ENCODE results near the gene UBE3D. TPM values are rescaled to one million over a fixed set of nuclear protein-coding genes. Genes with fewer than 3 reads are reported as not detected.

Gene UBE3D
- total and polyA plus RNA-seq, 2 of the 8 experiments (the other 6 are each of a cell fraction or from before 2014, with no cell fraction given): 5.7 to 16.3 TPM

DNA sequence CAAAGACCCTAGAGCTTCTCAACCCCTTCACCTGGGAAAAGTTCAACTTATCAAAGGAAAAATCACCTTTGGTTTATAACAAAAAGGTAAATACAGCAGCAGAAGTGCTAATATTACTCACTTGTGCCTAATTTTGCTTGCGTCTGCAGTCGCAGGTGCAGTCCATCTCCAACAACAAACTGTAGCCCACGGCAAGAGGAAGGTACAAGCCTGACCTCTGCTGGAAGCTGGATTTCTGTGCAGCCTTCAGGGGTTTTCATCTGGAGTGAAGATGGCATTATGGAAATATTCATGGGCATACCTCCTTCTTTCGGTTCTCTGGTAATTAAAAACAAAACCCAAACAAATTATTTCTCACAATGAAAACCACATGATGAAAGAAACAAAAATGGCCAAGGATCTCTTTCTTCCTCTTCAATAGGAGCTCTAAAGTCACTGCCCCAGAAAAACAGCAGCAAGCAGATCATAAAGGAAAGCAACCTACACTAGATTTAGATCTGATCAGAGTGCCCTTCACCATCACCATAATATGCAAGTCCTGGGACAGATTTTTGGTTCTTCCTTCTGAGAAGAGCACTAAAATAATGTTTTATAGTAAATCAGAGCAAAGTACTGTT is 7.8 kb downstream of the UBE3D start:
- H3K27ac ChIP-seq (ENCODE audit: low read depth, low read length): no peak overlapping the region
- H3K9ac ChIP-seq (replicated peaks in 1 of 4; ENCODE audit: extremely low read depth in 1 of 4, low read depth in 3 of 4, low read length in 3 of 4): no peak overlapping the region
- H3K79me2 ChIP-seq (ENCODE audit: control insufficient read depth in 1 of 2, insufficient read depth in 2 of 2, low read length in 2 of 2): peaks cover 4 to 52% of the 10 kb centered on the region in 2 experiments; a peak in 3 of 4 replicates
- H4K5ac ChIP-seq (ENCODE audit: insufficient read length, low read depth, low read length): no peak overlapping the region
- H3K4me2 ChIP-seq (ENCODE audit: insufficient read depth in 1 of 2, low read depth in 2 of 2, low read length in 2 of 2): no peak overlapping the region
- TF ChIP-seq, protein P1, sequence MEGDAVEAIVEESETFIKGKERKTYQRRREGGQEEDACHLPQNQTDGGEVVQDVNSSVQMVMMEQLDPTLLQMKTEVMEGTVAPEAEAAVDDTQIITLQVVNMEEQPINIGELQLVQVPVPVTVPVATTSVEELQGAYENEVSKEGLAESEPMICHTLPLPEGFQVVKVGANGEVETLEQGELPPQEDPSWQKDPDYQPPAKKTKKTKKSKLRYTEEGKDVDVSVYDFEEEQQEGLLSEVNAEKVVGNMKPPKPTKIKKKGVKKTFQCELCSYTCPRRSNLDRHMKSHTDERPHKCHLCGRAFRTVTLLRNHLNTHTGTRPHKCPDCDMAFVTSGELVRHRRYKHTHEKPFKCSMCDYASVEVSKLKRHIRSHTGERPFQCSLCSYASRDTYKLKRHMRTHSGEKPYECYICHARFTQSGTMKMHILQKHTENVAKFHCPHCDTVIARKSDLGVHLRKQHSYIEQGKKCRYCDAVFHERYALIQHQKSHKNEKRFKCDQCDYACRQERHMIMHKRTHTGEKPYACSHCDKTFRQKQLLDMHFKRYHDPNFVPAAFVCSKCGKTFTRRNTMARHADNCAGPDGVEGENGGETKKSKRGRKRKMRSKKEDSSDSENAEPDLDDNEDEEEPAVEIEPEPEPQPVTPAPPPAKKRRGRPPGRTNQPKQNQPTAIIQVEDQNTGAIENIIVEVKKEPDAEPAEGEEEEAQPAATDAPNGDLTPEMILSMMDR (IDR thresholded peaks at IDR 0.05; ENCODE audit: control extremely low read depth in 1 of 3, insufficient read depth in 1 of 3, low read depth in 1 of 3, low read length in 3 of 3): peak; percentile 63 to 83 (median 70)
- TF ChIP-seq POU5F1 (IDR thresholded peaks at IDR 0.05; ENCODE audit: low read depth, low read length) (no peak), RAD21 (IDR thresholded peaks at IDR 0.05 in 1 of 2, conservative IDR thresholded peaks at IDR 0.05 in 1 of 2; ENCODE audit: low read depth in 2 of 2, low read length in 2 of 2) (peak; percentile 80 to 86)
- no peak overlapping the region for H2BK15ac ChIP-seq (ENCODE audit: low read length)
- 74% methylated on average over 4 of the region's 4 CpGs; no CpG with 5 or more reads in 1 of the 2 experiments for WGBS, 2 experiments (ENCODE audit: extremely low coverage in 1 of 2, insufficient coverage in 1 of 2, insufficient read length in 1 of 2, insufficient replicate concordance in 2 of 2, low coverage in 1 of 2, low lambda C conversion rate in 2 of 2, missing lambda C conversion rate in 1 of 2)
- no peak overlapping the region for H3K14ac ChIP-seq (ENCODE audit: insufficient read length)
- DNase-seq (ENCODE audit: low read depth in 1 of 2, low spot score in 2 of 2) (peak in 1 of 2 experiments; percentile 51), FAIRE-seq (peak; percentile 91)
- no peaks in the 10 kb centered on the region for H3K27me3 ChIP-seq (replicated peaks in 1 of 4; ENCODE audit: control insufficient read depth in 3 of 4, extremely low read depth in 1 of 4, insufficient read depth in 3 of 4, low read length in 3 of 4)
- H3K56ac ChIP-seq (replicated peaks; ENCODE audit: insufficient read length, low read depth, low read length): no peak overlapping the region
- H2BK120ac ChIP-seq (replicated peaks; ENCODE audit: low read depth, low read length): no peak overlapping the region
- H3K4me3 ChIP-seq (ENCODE audit: extremely low read depth in 1 of 4, insufficient read depth in 2 of 4, low read depth in 3 of 4, low read length in 4 of 4): no peak overlapping the region
- H4K8ac ChIP-seq (ENCODE audit: extremely low read depth, insufficient read depth, low read length): no peak overlapping the region
- H2BK20ac ChIP-seq (ENCODE audit: low read length): no peak overlapping the region
- no peak overlapping the region for H2BK12ac ChIP-seq (ENCODE audit: low read depth, low read length)
- H2BK5ac ChIP-seq (ENCODE audit: low read depth, low read length): no peak overlapping the region
- H3K4me1 ChIP-seq (replicated peaks in 1 of 4; ENCODE audit: control insufficient read depth in 3 of 4, insufficient read depth in 4 of 4, low read length in 3 of 4): no peaks in the 10 kb centered on the region
- H2AFZ ChIP-seq (ENCODE audit: low read length): no peak overlapping the region
- ChIA-PET CTCF (ENCODE audit: partially characterized antibody) (interaction anchor here (0.5 to 2.2 kb wide), 32 partner anchors 8 to 822 kb away, joined by 3 to 11 read pairs (median 3); partner anchors contain the start of genes DOP1A, TPBG and UBE3D), POLR2A (ENCODE audit: partially characterized antibody) (interaction anchor here (0.6 to 1.1 kb wide), 2 partner anchors 660 to 809 kb away, joined by 3 to 5 read pairs; no protein-coding TSS in a partner anchor)
- no peak overlapping the region for H3K18ac ChIP-seq (ENCODE audit: extremely low read depth, low read length)
- H2AK5ac ChIP-seq (ENCODE audit: low read depth, low read length): no peak overlapping the region
- H3K4ac ChIP-seq (replicated peaks; ENCODE audit: insufficient read length, low read depth, low read length): no peak overlapping the region
- no peaks in the 10 kb centered on the region for H3K9me3 ChIP-seq (ENCODE audit: insufficient read depth in 2 of 2, low read depth in 1 of 2, low read length in 1 of 2)
- peaks cover 6 to 20% (median 10%) of the 10 kb centered on the region in 4 experiments; a peak in 6 of 8 replicates for H3K36me3 ChIP-seq (ENCODE audit: control insufficient read depth in 2 of 4, insufficient read depth in 4 of 4, low read length in 3 of 4)
- no peak overlapping the region for H4K91ac ChIP-seq (replicated peaks; ENCODE audit: insufficient read length, low read length)
- H3K23me2 ChIP-seq (ENCODE audit: low read depth, low read length): no peaks in the 10 kb centered on the region
- no peak overlapping the region for H3K23ac ChIP-seq (ENCODE audit: insufficient read length)
- peaks cover 2 to 3% of the 10 kb centered on the region in 2 experiments for H4K20me1 ChIP-seq (replicated peaks in 1 of 2; ENCODE audit: control insufficient read depth in 1 of 2, insufficient read depth in 2 of 2, low read length in 2 of 2)
- H3K79me1 ChIP-seq (ENCODE audit: low read depth, low read length): peaks cover 7% of the 10 kb centered on the region; the same call in 1 of the 2 replicates

Measured in H1 (cell line).